CD14-positive monocyte (primary cell): ENCODE results near the gene CRHR2. TPM values are rescaled to one million over a fixed set of nuclear protein-coding genes. Genes with fewer than 3 reads are reported as not detected.

Experiments
- DNase-seq, 3 donors: peaks; one replicate each; pipeline ENCODE4 v3.0.0-alpha.2; 2011 to 2022
- H2AFZ ChIP-seq: 2 replicates; pipeline ENCODE4 v1.6.0; 2012; ENCODE audit warnings: mild to moderate bottlenecking, low read depth, low read length, inconsistent platforms; ENCODE audit not compliant: insufficient read depth, poor library complexity, severe bottlenecking
- H3K27ac ChIP-seq, 2 donors: 1 replicate in 1 of 2; 2 replicates in 1 of 2; pipeline ENCODE4 v1.5.1; 2012 to 2013; ENCODE audit warnings: low read length in 2 of 2, control low read depth in 1 of 2, inconsistent platforms in 1 of 2, low read depth in 1 of 2, mild to moderate bottlenecking in 1 of 2
- H3K27me3 ChIP-seq, 2 donors: one replicate each; pipeline versions ENCODE4 v1.6.0 to v1.6.1; 2011 to 2013; ENCODE audit warnings: low read length in 2 of 2; ENCODE audit not compliant: control insufficient read depth in 2 of 2, insufficient read depth in 2 of 2
- H3K36me3 ChIP-seq, 2 donors: replicated peaks in 1 of 2; 1 replicate in 1 of 2; 2 replicates in 1 of 2; pipeline versions ENCODE4 v1.5.1 to v1.6.1; 2012 to 2013; ENCODE audit warnings: low read length in 2 of 2, control low read depth in 1 of 2, inconsistent platforms in 1 of 2, mild to moderate bottlenecking in 1 of 2; ENCODE audit not compliant: insufficient read depth in 2 of 2, control insufficient read depth in 1 of 2
- H3K4me1 ChIP-seq, 2 donors: 1 replicate in 1 of 2; 2 replicates in 1 of 2; pipeline versions ENCODE4 v1.5.1 to v1.6.1; 2012 to 2013; ENCODE audit warnings: low read length in 2 of 2, control low read depth in 1 of 2, inconsistent platforms in 1 of 2, mild to moderate bottlenecking in 1 of 2, moderate library complexity in 1 of 2; ENCODE audit not compliant: insufficient read depth in 2 of 2, control insufficient read depth in 1 of 2
- H3K4me2 ChIP-seq: replicated peaks from 2 replicates; pipeline ENCODE3; 2012; ENCODE audit warnings: low read length, moderate library complexity, mild to moderate bottlenecking; ENCODE audit not compliant: poor library complexity, severe bottlenecking; ENCODE audit errors: extremely low read depth
- H3K4me3 ChIP-seq, 3 experiments: fragments of 200-600 bp in 1 of 3; sonication (generic) in 1 of 3; replicated peaks in 1 of 3; 1 replicate in 2 of 3; 2 replicates in 1 of 3; pipeline ENCODE4 v1.5.1; 2011 to 2013; ENCODE audit warnings: low read length in 3 of 3, mild to moderate bottlenecking in 3 of 3, control low read depth in 2 of 3, low read depth in 2 of 3, inconsistent platforms in 1 of 3, moderate library complexity in 1 of 3
- H3K79me2 ChIP-seq: 2 replicates; pipeline ENCODE4 v1.6.0; 2012; ENCODE audit warnings: mild to moderate bottlenecking, control low read depth, inconsistent platforms, low read length, moderate library complexity; ENCODE audit not compliant: insufficient read depth
- H3K9ac ChIP-seq: 2 replicates; pipeline ENCODE4 v1.6.0; 2017; ENCODE audit warnings: low read length, mild to moderate bottlenecking; ENCODE audit not compliant: insufficient read depth, poor library complexity, severe bottlenecking
- H3K9me3 ChIP-seq, 2 donors: replicated peaks in 1 of 2; 1 replicate in 1 of 2; 2 replicates in 1 of 2; pipeline versions ENCODE4 v1.5.1 to v1.6.1; 2012 to 2013; ENCODE audit warnings: low read length in 2 of 2, control low read depth in 1 of 2; ENCODE audit not compliant: control insufficient read depth in 1 of 2, insufficient read depth in 1 of 2
- H4K20me1 ChIP-seq: 2 replicates; pipeline ENCODE4 v1.6.0; 2012; ENCODE audit warnings: mild to moderate bottlenecking, low read length, control low read depth, moderate library complexity; ENCODE audit not compliant: insufficient read depth
- H3K27ac Mint-ChIP-seq, 7 donors: one replicate each; pipeline ENCODE4 v1.8.0; 2020; ENCODE audit warnings: mild to moderate bottlenecking in 7 of 7, mixed read lengths in 7 of 7, moderate library complexity in 6 of 7, inconsistent platforms in 2 of 7
- H3K27me3 Mint-ChIP-seq, 3 donors: one replicate each; pipeline ENCODE4 v1.8.0; 2021 to 2022; ENCODE audit warnings: low read depth in 3 of 3, mild to moderate bottlenecking in 3 of 3, mixed read lengths in 3 of 3, moderate library complexity in 3 of 3, inconsistent platforms in 1 of 3
- H3K36me3 Mint-ChIP-seq, 2 donors: one replicate each; pipeline ENCODE4 v1.8.0; 2020; ENCODE audit warnings: mixed read lengths in 2 of 2, inconsistent platforms in 1 of 2, mild to moderate bottlenecking in 1 of 2
- H3K4me1 Mint-ChIP-seq: one replicate; pipeline ENCODE4 v1.8.0; 2020; ENCODE audit warnings: mild to moderate bottlenecking, mixed read lengths
- H3K4me3 Mint-ChIP-seq, 2 donors: one replicate each; pipeline ENCODE4 v1.8.0; 2020; ENCODE audit warnings: mild to moderate bottlenecking in 2 of 2, mixed read lengths in 2 of 2, moderate library complexity in 1 of 2
- H3K9me3 Mint-ChIP-seq, 7 donors: one replicate each; pipeline ENCODE4 v1.8.0; 2020 to 2022; ENCODE audit warnings: mixed read lengths in 7 of 7, mild to moderate bottlenecking in 6 of 7, moderate library complexity in 6 of 7, inconsistent platforms in 2 of 7
- CTCF ChIP-seq: fragments of 200-600 bp; IDR thresholded peaks from one replicate; pipeline ENCODE4 v1.8.0; 2022; ENCODE audit warnings: antibody characterized with exemption, mild to moderate bottlenecking
- WGBS: methylation state at CpG from one replicate; pipeline ENCODE4 v1.1.5; 2013; ENCODE audit warnings: missing lambda C conversion rate; ENCODE audit not compliant: insufficient coverage; 5-methylcytosine and 5-hydroxymethylcytosine counted together
- intact Hi-C, 2 donors: fragments of 100-400 bp; cut with micrococcal nuclease; formaldehyde crosslinking; loops; one replicate each; pipeline versions ENCODE4 v1.15.0 to v1.15.1; 2023
- polyA plus RNA-seq, 3 donors: library from polyadenylated mRNA; depleted of rRNA in 1 of 3; unstranded in 2 of 3; stranded (reverse) in 1 of 3; fragments of 300-500 nt in 2 of 3; fragments of >200 nt in 1 of 3; fragmentation: Illumina TruSeq in 2 of 3; gene quantifications; 1 replicate in 2 of 3; 2 replicates in 1 of 3; pipeline ENCODE4 v1.2.3, GENCODE V29; 2012 to 2021

The CRHR2 gene
- polyA plus RNA-seq, 3 donors = not detected

- H3K4me1 ChIP-seq = no peaks in the 10 kb centered on the region
- Mint-ChIP-seq H3K4me3 (no peak overlapping the region), H3K4me1 (no peaks in the 10 kb centered on the region), H3K27ac (no peak overlapping the region), H3K27me3 (peaks cover 19 to 25% (median 19%) of the 10 kb centered on the region in 3 donors), H3K9me3 (no peaks in the 10 kb centered on the region), H3K36me3 (no peaks in the 10 kb centered on the region)
- H3K79me2 ChIP-seq = no peaks in the 10 kb centered on the region
- H3K4me3 ChIP-seq = no peak overlapping the region
- no peak overlapping the region for H3K27ac ChIP-seq
- no peak overlapping the region for H2AFZ ChIP-seq
- H3K27me3 ChIP-seq = peaks cover 5 to 14% of the 10 kb centered on the region in 2 donors
- TF ChIP-seq CTCF = no peak
- 36% methylated on average over 2 of the region's 2 CpGs for WGBS
- no peak overlapping the region for H3K9ac ChIP-seq
- no peak overlapping the region for H3K4me2 ChIP-seq
- no peaks in the 10 kb centered on the region for H4K20me1 ChIP-seq
- no peaks in the 10 kb centered on the region for H3K9me3 ChIP-seq
- no peaks in the 10 kb centered on the region for H3K36me3 ChIP-seq
- DNase-seq = no peak
- intact Hi-C loops = no loop called here
Measured at GRCh38 chr7:30674876-30675275, 7.4 kb downstream of the CRHR2 start.

GRCh38 chr7:30674420-30674819 is 7.8 kb downstream of the CRHR2 start:
- H3K4me3 ChIP-seq = no peak overlapping the region
- H3K9me3 Mint-ChIP-seq = no peaks in the 10 kb centered on the region
- no peak for TF ChIP-seq CTCF
- intact Hi-C loops = no loop called here
- no peaks in the 10 kb centered on the region for H3K4me1 ChIP-seq
- no peak overlapping the region for H2AFZ ChIP-seq
- H3K27ac ChIP-seq = no peak overlapping the region
- DNase-seq = no peak
- H3K27me3 ChIP-seq = peaks cover 2 to 9% of the 10 kb centered on the region in 2 donors
- H3K4me3 Mint-ChIP-seq = no peak overlapping the region
- no peaks in the 10 kb centered on the region for H3K36me3 ChIP-seq
- peak overlapping the region in 1 of 7 donors; percentile 36 for H3K27ac Mint-ChIP-seq
- no peaks in the 10 kb centered on the region for H3K79me2 ChIP-seq
- no peak overlapping the region for H3K4me2 ChIP-seq
- no peak overlapping the region for H3K9ac ChIP-seq
- no peaks in the 10 kb centered on the region for H3K36me3 Mint-ChIP-seq
- no peaks in the 10 kb centered on the region for H3K9me3 ChIP-seq
- peaks cover 16 to 23% (median 17%) of the 10 kb centered on the region in 3 donors for H3K27me3 Mint-ChIP-seq
- no peaks in the 10 kb centered on the region for H3K4me1 Mint-ChIP-seq
- no peaks in the 10 kb centered on the region for H4K20me1 ChIP-seq
- WGBS = no CpG with 5 or more reads among the region's 1 CpG
